H1 (cell line): ENCODE data around the gene FNDC10. TPM values are rescaled to one million over a fixed set of nuclear protein-coding genes. Genes with fewer than 3 reads are reported as not detected.

Experiments used
- CTCF ChIA-PET: fragments of 300-600 bp; sonication (Branson Sonifier 250); formaldehyde crosslinking; loops from one replicate; lab custom pipeline; 2021; ENCODE audit not compliant: partially characterized antibody; lab: Charles Lee
- POLR2A ChIA-PET: fragments of 300-600 bp; sonication (Branson Sonifier 250); formaldehyde crosslinking; loops from one replicate; lab custom pipeline; 2021; ENCODE audit warnings: inconsistent platforms; ENCODE audit not compliant: partially characterized antibody; lab: Charles Lee
- DNase-seq, 2 experiments: peaks; one replicate each; pipeline versions ENCODE4 v3.0.0 to v3.0.0-alpha.2; 2010 to 2022; ENCODE audit warnings: low spot score in 2 of 2, low read depth in 1 of 2, mixed read lengths in 1 of 2
- FAIRE-seq: peaks from 2 replicates; lab custom pipeline; 2011; peaks lifted over from hg19 to GRCh38; lab: Jason Lieb, UNC
- H2AFZ ChIP-seq: 2 replicates; pipeline ENCODE4 v1.8.1; 2012; ENCODE audit warnings: low read length, inconsistent platforms
- H2AK5ac ChIP-seq: 2 replicates; pipeline ENCODE4 v1.6.1; 2013; ENCODE audit warnings: low read depth, low read length
- H2BK120ac ChIP-seq: replicated peaks from 2 replicates; pipeline ENCODE3; 2013; ENCODE audit warnings: low read depth, low read length, inconsistent platforms
- H2BK12ac ChIP-seq: 2 replicates; pipeline ENCODE4 v1.6.1; 2013; ENCODE audit warnings: low read depth, low read length
- H2BK15ac ChIP-seq: 2 replicates; pipeline ENCODE4 v1.6.1; 2013; ENCODE audit warnings: low read length
- H2BK20ac ChIP-seq: 2 replicates; pipeline ENCODE4 v1.6.1; 2013; ENCODE audit warnings: low read length
- H2BK5ac ChIP-seq: 2 replicates; pipeline ENCODE4 v1.6.1; 2013; ENCODE audit warnings: low read depth, low read length
- H3K14ac ChIP-seq: 2 replicates; pipeline ENCODE4 v1.6.1; 2013; ENCODE audit warnings: inconsistent platforms; ENCODE audit not compliant: insufficient read length
- H3K18ac ChIP-seq: 2 replicates; pipeline ENCODE4 v1.6.1; 2013; ENCODE audit warnings: low read length; ENCODE audit errors: extremely low read depth
- H3K23ac ChIP-seq: 2 replicates; pipeline ENCODE4 v1.6.1; 2013; ENCODE audit warnings: inconsistent platforms; ENCODE audit not compliant: insufficient read length
- H3K23me2 ChIP-seq: 2 replicates; pipeline ENCODE4 v1.6.1; 2013; ENCODE audit warnings: low read depth, low read length
- H3K27ac ChIP-seq: 2 replicates; pipeline ENCODE4 v1.6.1; 2011; ENCODE audit warnings: low read depth, low read length, inconsistent platforms
- H3K27me3 ChIP-seq, 4 experiments: replicated peaks in 1 of 4; 1 replicate in 1 of 4; 2 replicates in 3 of 4; pipeline versions ENCODE4 v1.6.1 to v1.8.1; 2011 to 2013; ENCODE audit warnings: low read length in 3 of 4, mild to moderate bottlenecking in 3 of 4, inconsistent platforms in 2 of 4, mixed read lengths in 2 of 4, moderate library complexity in 1 of 4; ENCODE audit not compliant: control insufficient read depth in 3 of 4, insufficient read depth in 3 of 4; ENCODE audit errors: extremely low read depth in 1 of 4
- H3K36me3 ChIP-seq, 4 experiments: 2 replicates each; pipeline versions ENCODE4 v1.6.1 to v1.8.1; 2011 to 2013; ENCODE audit warnings: mild to moderate bottlenecking in 4 of 4, low read length in 3 of 4, moderate library complexity in 2 of 4, control low read depth in 1 of 4, inconsistent platforms in 1 of 4; ENCODE audit not compliant: insufficient read depth in 4 of 4, control insufficient read depth in 2 of 4
- H3K4ac ChIP-seq: replicated peaks from 2 replicates; pipeline ENCODE3; 2013; ENCODE audit warnings: low read length, low read depth, mixed read lengths, inconsistent platforms; ENCODE audit not compliant: insufficient read length
- H3K4me1 ChIP-seq, 4 experiments: replicated peaks in 1 of 4; 1 replicate in 1 of 4; 2 replicates in 3 of 4; pipeline versions ENCODE4 v1.6.1 to v1.8.1; 2011 to 2013; ENCODE audit warnings: low read length in 3 of 4, inconsistent platforms in 2 of 4, mixed read lengths in 1 of 4; ENCODE audit not compliant: insufficient read depth in 4 of 4, control insufficient read depth in 3 of 4
- H3K4me2 ChIP-seq, 2 experiments: 2 replicates each; pipeline versions ENCODE4 v1.6.1 to v1.8.1; 2011 to 2013; ENCODE audit warnings: low read depth in 2 of 2, low read length in 2 of 2, control low read depth in 1 of 2, inconsistent platforms in 1 of 2, mild to moderate bottlenecking in 1 of 2; ENCODE audit not compliant: insufficient read depth in 1 of 2
- H3K4me3 ChIP-seq, 4 experiments: fragments of 200-600, 300-600 bp in 1 of 4; sonication (generic), shearing (Covaris generic), sonication (Bioruptor Twin) in 1 of 4; 2 replicates each; pipeline versions ENCODE4 v1.5.1 to v1.8.1; 2011 to 2016; ENCODE audit warnings: low read length in 4 of 4, low read depth in 3 of 4, control low read depth in 2 of 4, inconsistent platforms in 2 of 4, mild to moderate bottlenecking in 2 of 4, mixed read lengths in 1 of 4, moderate library complexity in 1 of 4; ENCODE audit not compliant: insufficient read depth in 2 of 4; ENCODE audit errors: extremely low read depth in 1 of 4
- H3K56ac ChIP-seq: replicated peaks from 2 replicates; pipeline ENCODE3; 2013; ENCODE audit warnings: low read depth, mild to moderate bottlenecking, mixed read lengths, low read length, inconsistent platforms; ENCODE audit not compliant: insufficient read length
- H3K79me1 ChIP-seq: 2 replicates; pipeline ENCODE4 v1.6.1; 2013; ENCODE audit warnings: low read depth, low read length, control low read depth
- H3K79me2 ChIP-seq, 2 experiments: 2 replicates each; pipeline versions ENCODE4 v1.6.1 to v1.8.1; 2012 to 2013; ENCODE audit warnings: low read length in 2 of 2, mild to moderate bottlenecking in 2 of 2, inconsistent platforms in 1 of 2; ENCODE audit not compliant: insufficient read depth in 2 of 2, control insufficient read depth in 1 of 2
- H3K9ac ChIP-seq, 4 experiments: replicated peaks in 1 of 4; 1 replicate in 1 of 4; 2 replicates in 3 of 4; pipeline versions ENCODE4 v1.6.1 to v1.8.1; 2011 to 2013; ENCODE audit warnings: low read depth in 3 of 4, low read length in 3 of 4, control low read depth in 2 of 4, mild to moderate bottlenecking in 2 of 4, moderate library complexity in 2 of 4, inconsistent platforms in 1 of 4; ENCODE audit errors: extremely low read depth in 1 of 4
- H3K9me3 ChIP-seq, 2 experiments: 2 replicates each; pipeline versions ENCODE4 v1.6.1 to v1.8.1; 2012 to 2013; ENCODE audit warnings: mild to moderate bottlenecking in 2 of 2, moderate library complexity in 2 of 2, control low read depth in 1 of 2, inconsistent platforms in 1 of 2, low read depth in 1 of 2, low read length in 1 of 2, mixed read lengths in 1 of 2; ENCODE audit not compliant: insufficient read depth in 2 of 2
- H4K20me1 ChIP-seq, 2 experiments: replicated peaks in 1 of 2; 2 replicates each; pipeline versions ENCODE3 to v1.8.1; 2011 to 2013; ENCODE audit warnings: inconsistent platforms in 2 of 2, low read length in 2 of 2, mild to moderate bottlenecking in 1 of 2; ENCODE audit not compliant: insufficient read depth in 2 of 2, control insufficient read depth in 1 of 2
- H4K5ac ChIP-seq: 2 replicates; pipeline ENCODE4 v1.6.1; 2013; ENCODE audit warnings: low read length, low read depth, mixed read lengths, inconsistent platforms; ENCODE audit not compliant: insufficient read length
- H4K8ac ChIP-seq: 2 replicates; pipeline ENCODE4 v1.8.0; 2013; ENCODE audit warnings: mild to moderate bottlenecking, moderate library complexity, low read length, inconsistent platforms; ENCODE audit not compliant: insufficient read depth; ENCODE audit errors: extremely low read depth
- H4K91ac ChIP-seq: replicated peaks from 2 replicates; pipeline ENCODE3; 2013; ENCODE audit warnings: low read length, mixed read lengths, inconsistent platforms; ENCODE audit not compliant: insufficient read length
- SRF ChIP-seq: IDR thresholded peaks from 2 replicates; pipeline ENCODE4 v1.6.1; 2011; ENCODE audit warnings: mild to moderate bottlenecking, low read depth, low read length, moderate library complexity
- WGBS, 2 experiments: shearing (Covaris generic) in 1 of 2; methylation state at CpG; one replicate each; pipeline versions ENCODE4 v1.1.6 to v1.1.7; 2013 to 2015; ENCODE audit warnings: low lambda C conversion rate in 2 of 2, mixed read lengths in 2 of 2, inconsistent platforms in 1 of 2, low coverage in 1 of 2, missing lambda C conversion rate in 1 of 2; ENCODE audit not compliant: insufficient replicate concordance in 2 of 2, insufficient coverage in 1 of 2, insufficient read length in 1 of 2; ENCODE audit errors: extremely low coverage in 1 of 2, missing lambda C conversion rate in 1 of 2; 5-methylcytosine and 5-hydroxymethylcytosine counted together
- polyA plus RNA-seq, 7 experiments: library from polyadenylated mRNA; depleted of rRNA in 3 of 7; stranded (reverse) in 5 of 7; unstranded in 2 of 7; fragments of >200 nt in 5 of 7; fragments of 200-250 nt in 2 of 7; gene quantifications; 1 replicate in 5 of 7; 2 replicates in 1 of 7; 4 replicates in 1 of 7; pipeline versions ENCODE4 v1.2.1 to v1.2.3, GENCODE V29; 2011 to 2013; ENCODE audit warnings: missing spikeins in 2 of 7, mixed read lengths in 2 of 7
- total RNA-seq: library from RNA; stranded (reverse); fragmentation: NEBNext Ultra II Directional; extraction: Animal tissue kit (Norgen Biotek cat#: 25700); gene quantifications from 2 replicates; pipeline ENCODE4 v1.2.1, GENCODE V29; 2021
- TF ChIP-seq, protein P1 (sequence below): IDR thresholded peaks from 2 replicates; pipeline ENCODE4 v1.6.1; 2012; ENCODE audit warnings: inconsistent platforms

Gene FNDC10
- total and polyA plus RNA-seq, 2 of the 8 experiments (the other 6 are each of a cell fraction or from before 2014, with no cell fraction given) = 19.0 to 21.8 TPM

DNA sequence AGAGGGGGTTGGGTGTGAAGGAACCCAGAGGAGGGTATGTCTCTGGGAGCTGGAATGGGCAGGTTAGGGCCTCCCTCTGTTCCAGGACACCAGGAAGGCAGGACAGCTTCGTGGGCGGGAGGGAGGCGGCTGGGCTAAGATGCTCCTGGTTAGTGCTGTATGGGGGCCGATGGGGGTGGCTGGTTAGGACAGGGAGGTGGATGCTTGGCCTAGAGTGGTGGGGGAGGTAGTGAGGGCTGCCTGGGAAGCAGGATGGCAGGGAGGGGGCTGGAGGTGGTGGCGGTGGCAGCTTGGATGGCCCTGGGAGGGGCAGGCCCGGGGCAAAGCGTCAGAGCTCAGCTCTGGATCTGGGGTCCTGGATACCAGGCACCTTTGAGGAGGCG, 25.9 kb upstream of the FNDC10 start:
- H3K18ac ChIP-seq = no peak overlapping the region
- CTCF ChIA-PET = no interaction called here
- H3K9me3 ChIP-seq = no peaks in the 10 kb centered on the region
- peaks cover 0 to 6% (median 2%) of the 10 kb centered on the region in 4 experiments; a peak in 4 of 7 replicates for H3K4me1 ChIP-seq
- 95% methylated on average over 4 of the region's 8 CpGs; no CpG with 5 or more reads in 1 of the 2 experiments for WGBS, 2 experiments
- H3K56ac ChIP-seq = no peak overlapping the region
- H2BK120ac ChIP-seq = no peak overlapping the region
- H3K23me2 ChIP-seq = peaks cover 6% of the 10 kb centered on the region; the same call in 1 of the 2 replicates
- no peak overlapping the region for H2BK5ac ChIP-seq
- no peak overlapping the region for H3K4ac ChIP-seq
- H2BK15ac ChIP-seq = no peak overlapping the region
- H2BK20ac ChIP-seq = no peak overlapping the region
- TF ChIP-seq, protein P1, sequence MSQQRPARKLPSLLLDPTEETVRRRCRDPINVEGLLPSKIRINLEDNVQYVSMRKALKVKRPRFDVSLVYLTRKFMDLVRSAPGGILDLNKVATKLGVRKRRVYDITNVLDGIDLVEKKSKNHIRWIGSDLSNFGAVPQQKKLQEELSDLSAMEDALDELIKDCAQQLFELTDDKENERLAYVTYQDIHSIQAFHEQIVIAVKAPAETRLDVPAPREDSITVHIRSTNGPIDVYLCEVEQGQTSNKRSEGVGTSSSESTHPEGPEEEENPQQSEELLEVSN = no peak
- no peak for TF ChIP-seq SRF
- TF ChIP-seq, all 59 proteins: peak for 0
- H3K9ac ChIP-seq = no peak overlapping the region
- H3K4me3 ChIP-seq = no peak overlapping the region
- H3K27me3 ChIP-seq = peaks cover 0 to 8% (median 3%) of the 10 kb centered on the region in 4 experiments; a peak in 3 of 7 replicates
- POLR2A ChIA-PET = interaction anchor here (0.7 to 1.8 kb wide), 2 partner anchors 10 to 289 kb away, joined by 3 to 8 read pairs; partner anchors contain the start of gene MIB2
- H4K5ac ChIP-seq = no peak overlapping the region
- no peaks in the 10 kb centered on the region for H3K79me2 ChIP-seq
- no peak for DNase-seq
- H4K20me1 ChIP-seq = peaks cover 0 to 13% of the 10 kb centered on the region in 2 experiments
- no peak overlapping the region for H4K91ac ChIP-seq
- H4K8ac ChIP-seq = no peak overlapping the region; the same call in 1 of the 2 replicates
- no peak overlapping the region for H2AFZ ChIP-seq
- H3K14ac ChIP-seq = no peak overlapping the region
- no peak overlapping the region for H2BK12ac ChIP-seq
- H3K23ac ChIP-seq = no peak overlapping the region
- no peak for FAIRE-seq
- no peak overlapping the region for H3K27ac ChIP-seq
- H3K79me1 ChIP-seq = no peaks in the 10 kb centered on the region
- no peak overlapping the region for H3K4me2 ChIP-seq
- H2AK5ac ChIP-seq = no peak overlapping the region
- no peaks in the 10 kb centered on the region for H3K36me3 ChIP-seq
